Spinal cord (tissue), 10 donors: ENCODE data around the gene DDX47. TPM values are rescaled to one million over a fixed set of nuclear protein-coding genes. Genes with fewer than 3 reads are reported as not detected.
"Not testable (repeated sequence)": the region's sequence is repeated elsewhere in the genome, so short reads cannot be mapped to it uniquely, and the experiment has no call there.

Experiments used
- DNase-seq, 6 donors: peaks; one replicate each; pipeline versions ENCODE4 v3.0.0 to v3.0.0-alpha.2; 2013 to 2015; ENCODE audit warnings: low spot score in 6 of 6, low read depth in 4 of 6
- H3K27ac ChIP-seq: one replicate; pipeline ENCODE4 v1.5.1; 2013; ENCODE audit warnings: low read depth, low read length, control low read depth
- H3K27me3 ChIP-seq: one replicate; pipeline ENCODE4 v1.6.1; 2013; ENCODE audit warnings: low read length; ENCODE audit not compliant: control insufficient read depth, insufficient read depth
- H3K36me3 ChIP-seq: one replicate; pipeline ENCODE4 v1.6.1; 2013; ENCODE audit warnings: low read length; ENCODE audit not compliant: control insufficient read depth, insufficient read depth
- H3K4me1 ChIP-seq: one replicate; pipeline ENCODE4 v1.6.1; 2013; ENCODE audit warnings: low read length; ENCODE audit not compliant: control insufficient read depth, insufficient read depth
- H3K4me3 ChIP-seq: one replicate; pipeline ENCODE4 v1.5.1; 2013; ENCODE audit warnings: low read depth, low read length, control low read depth
- H3K9me3 ChIP-seq: one replicate; pipeline ENCODE4 v1.6.1; 2013; ENCODE audit warnings: low read length; ENCODE audit not compliant: control insufficient read depth, insufficient read depth
- WGBS: methylation state at CpG from one replicate; pipeline ENCODE4 v1.1.5; 2013; ENCODE audit warnings: missing lambda C conversion rate; ENCODE audit not compliant: insufficient coverage; 5-methylcytosine and 5-hydroxymethylcytosine counted together
- polyA plus RNA-seq, 2 donors: library from polyadenylated mRNA; unstranded; fragments of 120-200 nt; gene quantifications; one replicate each; pipeline ENCODE4 v1.2.1, GENCODE V29; 2013; ENCODE audit not compliant: insufficient read length in 2 of 2
- total RNA-seq, 2 donors: library from RNA; depleted of rRNA in 1 of 2; stranded (reverse); fragments of 120-200 nt in 1 of 2; fragments of >200 nt in 1 of 2; gene quantifications; one replicate each; pipeline versions ENCODE4 v1.2.3 to v1.2.4, GENCODE V29; 2013 to 2014
- donor health status: healthy.

The DDX47 gene
- total and polyA plus RNA-seq, 4 donors: 54.1 to 66.3 (median 55.6) TPM

DNA sequence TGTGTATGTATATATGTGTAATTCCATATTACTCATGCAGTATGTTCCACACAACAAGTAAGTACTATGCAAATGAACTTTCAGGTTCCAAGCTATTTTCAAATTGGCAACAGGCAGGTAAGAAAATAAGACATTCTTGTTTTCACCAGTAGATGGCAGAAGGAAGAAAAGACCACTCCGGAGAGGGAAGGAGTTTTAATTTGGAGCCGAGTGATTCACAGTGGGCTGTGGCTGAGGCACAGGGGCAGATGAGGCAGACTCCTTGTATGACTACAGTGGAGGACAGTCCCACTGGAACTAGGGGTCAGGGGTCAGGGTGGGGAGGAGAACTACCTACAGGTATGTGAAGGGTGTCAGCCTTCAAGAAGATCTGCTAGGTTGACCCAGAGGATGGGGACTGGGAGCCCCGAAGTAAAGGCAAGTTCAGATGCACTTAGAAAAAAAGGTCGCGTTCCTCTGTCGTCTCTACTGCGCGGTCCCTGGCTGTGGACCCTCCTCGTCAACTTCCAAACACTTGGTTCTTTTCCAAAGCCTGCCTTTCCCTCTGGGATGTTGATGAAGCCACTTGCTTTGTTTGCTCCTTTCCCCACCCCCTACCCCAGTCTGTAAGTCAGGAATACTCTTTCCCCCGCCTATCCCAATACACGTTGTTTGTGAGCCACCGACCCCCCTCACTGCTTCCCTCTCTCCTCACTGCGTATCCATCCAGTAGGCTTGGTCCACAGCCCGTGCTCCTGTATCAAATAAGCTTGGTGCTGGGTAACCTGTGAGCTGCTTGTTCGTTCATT, 24.1 kb downstream of the DDX47 start:
- Histone ChIP-seq H3K4me3 (no peak overlapping the region), H3K9me3 (no peaks in the 10 kb centered on the region), H3K27ac (no peak overlapping the region), H3K27me3 (no peaks in the 10 kb centered on the region), H3K4me1 (peaks cover 2% of the 10 kb centered on the region), H3K36me3 (peaks cover 9% of the 10 kb centered on the region)
- WGBS: 57% methylated on average over 13 of the region's 15 CpGs
- DNase-seq: peak in 5 of 6 donors; percentile 15 to 86 (median 25)

DNA sequence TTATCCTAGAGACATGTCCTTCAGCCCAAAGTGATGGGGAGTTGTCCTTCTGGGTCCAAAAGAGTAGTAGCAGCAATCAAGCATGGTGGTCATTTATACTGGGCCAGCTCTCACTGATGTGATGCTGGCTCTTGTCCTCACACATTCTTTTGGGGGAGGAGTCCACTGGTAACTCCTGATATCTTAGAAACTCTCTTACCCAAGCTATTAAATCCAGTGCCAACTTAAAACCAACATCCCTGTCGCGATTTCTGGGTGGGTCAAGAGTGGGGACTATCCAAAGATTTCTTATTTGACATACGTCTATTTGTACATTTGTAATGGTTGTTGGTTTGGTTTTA, 24.6 kb downstream of the DDX47 start:
- H3K9me3 ChIP-seq: no peaks in the 10 kb centered on the region
- no peak overlapping the region for H3K27ac ChIP-seq
- 100% methylated on average over 1 of the region's 3 CpGs for WGBS
- DNase-seq: no peak
- H3K27me3 ChIP-seq: no peaks in the 10 kb centered on the region
- H3K4me3 ChIP-seq: no peak overlapping the region
- H3K36me3 ChIP-seq: peaks cover 8% of the 10 kb centered on the region
- H3K4me1 ChIP-seq: peaks cover 2% of the 10 kb centered on the region

DNA sequence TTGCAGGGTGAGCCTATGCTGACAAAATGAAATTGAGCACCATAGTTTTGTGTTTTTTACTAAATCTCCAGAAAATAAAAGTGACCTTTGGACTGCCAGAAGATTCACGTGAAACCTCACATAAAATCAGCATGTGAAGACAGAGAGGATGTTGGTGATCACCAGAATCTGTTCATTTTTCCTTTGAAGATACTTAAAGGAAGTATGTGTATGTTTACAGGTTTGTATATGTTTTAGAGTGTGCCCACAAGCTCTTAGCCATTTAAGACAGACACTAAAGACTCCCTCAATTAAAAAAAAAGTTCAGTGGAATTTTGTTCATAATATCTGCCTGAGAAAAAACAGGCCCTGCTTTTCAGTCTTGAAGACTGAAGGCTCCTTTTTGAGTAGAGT, 25.9 kb downstream of the DDX47 start:
- Histone ChIP-seq H3K36me3 (peaks cover 2% of the 10 kb centered on the region), H3K27me3 (no peaks in the 10 kb centered on the region), H3K9me3 (no peaks in the 10 kb centered on the region), H3K4me1 (peaks cover 2% of the 10 kb centered on the region), H3K4me3 (no peak overlapping the region), H3K27ac (no peak overlapping the region)
- 80% methylated on average over 1 of the region's 1 CpG for WGBS
- DNase-seq: no peak

DNA sequence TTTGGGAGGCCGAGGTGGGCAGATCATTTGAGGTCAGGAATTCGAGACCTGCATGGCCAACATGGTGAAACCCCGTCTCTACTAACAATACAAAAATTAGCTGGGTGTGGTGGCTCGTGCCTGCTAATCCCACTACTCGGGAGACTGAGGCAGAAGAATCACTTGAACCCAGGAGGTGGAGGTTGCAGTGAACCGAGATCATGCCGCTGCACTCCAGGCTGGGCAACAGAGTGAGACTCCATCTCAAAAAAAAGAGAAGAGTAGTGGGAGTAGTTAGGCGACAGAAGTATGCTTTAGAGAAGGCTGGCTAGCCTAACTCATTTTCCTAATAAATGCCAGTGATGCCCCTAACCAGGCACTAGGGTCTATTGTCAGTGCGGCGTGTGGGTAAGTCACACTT, 26.3 kb downstream of the DDX47 start:
- not testable (repeated sequence) for H3K4me3 ChIP-seq, H3K9me3 ChIP-seq, H3K36me3 ChIP-seq, H3K4me1 ChIP-seq, H3K27me3 ChIP-seq, DNase-seq, H3K27ac ChIP-seq
- 91% methylated on average over 4 of the region's 10 CpGs for WGBS

DNA sequence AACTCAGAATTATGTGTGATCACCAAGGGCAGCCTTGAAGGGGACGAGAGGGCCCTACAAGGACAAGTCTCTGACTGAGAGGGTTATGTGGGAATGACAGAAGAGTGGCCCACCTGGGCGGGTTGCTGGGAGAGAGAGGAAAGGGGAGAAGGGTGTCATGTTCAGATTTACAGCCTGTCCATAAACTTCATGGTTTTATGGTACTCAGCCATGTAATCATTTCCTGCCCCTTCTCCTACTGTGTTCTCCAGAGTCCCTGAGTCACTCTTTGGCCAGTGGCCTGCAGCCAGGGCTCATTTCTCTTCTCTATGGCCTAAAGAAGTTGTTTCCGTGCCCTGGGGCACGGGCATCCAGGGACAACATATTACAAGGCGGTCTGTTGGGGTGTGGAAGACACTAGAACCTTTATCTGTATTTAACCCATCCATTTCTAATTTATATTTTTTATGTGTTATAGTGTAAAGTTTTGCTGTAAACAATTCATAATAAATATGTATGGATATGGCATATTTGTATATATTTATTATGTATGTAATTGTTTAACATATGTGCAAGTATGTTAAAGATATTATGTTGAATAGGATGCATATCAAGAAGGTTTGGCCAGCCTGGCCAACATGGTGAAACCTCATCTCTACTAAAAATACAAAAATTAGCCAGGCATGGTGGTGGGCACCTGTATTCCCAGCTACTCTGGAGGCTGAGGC, 26.9 kb downstream of the DDX47 start:
- no peak overlapping the region for H3K4me3 ChIP-seq
- no peak overlapping the region for H3K27ac ChIP-seq
- H3K9me3 ChIP-seq: no peaks in the 10 kb centered on the region
- H3K36me3 ChIP-seq: no peaks in the 10 kb centered on the region
- DNase-seq: no peak
- no peaks in the 10 kb centered on the region for H3K27me3 ChIP-seq
- 100% methylated on average over 1 of the region's 5 CpGs for WGBS
- peaks cover 2% of the 10 kb centered on the region for H3K4me1 ChIP-seq

DNA sequence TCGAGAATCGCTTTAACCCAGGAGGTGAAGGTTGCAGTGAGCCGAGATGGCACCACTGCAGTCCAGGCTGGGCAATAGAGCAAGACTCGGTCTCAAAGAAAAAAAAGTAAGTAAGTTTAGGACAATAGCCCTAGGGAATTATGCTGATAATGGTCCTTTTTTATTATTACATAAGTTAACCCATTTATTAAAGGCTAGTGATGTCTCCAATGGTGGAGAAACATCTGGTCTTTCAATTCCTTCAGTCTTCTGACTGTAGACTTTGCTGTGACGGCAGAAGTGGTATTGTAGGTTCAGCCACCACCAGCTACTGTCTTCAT, 27.4 kb downstream of the DDX47 start:
- no peak for DNase-seq
- Histone ChIP-seq H3K4me1 (peaks cover 2% of the 10 kb centered on the region), H3K9me3 (no peaks in the 10 kb centered on the region), H3K36me3 (no peaks in the 10 kb centered on the region), H3K4me3 (no peak overlapping the region), H3K27ac (no peak overlapping the region), H3K27me3 (no peaks in the 10 kb centered on the region)
- 90% methylated on average over 3 of the region's 5 CpGs for WGBS

DNA sequence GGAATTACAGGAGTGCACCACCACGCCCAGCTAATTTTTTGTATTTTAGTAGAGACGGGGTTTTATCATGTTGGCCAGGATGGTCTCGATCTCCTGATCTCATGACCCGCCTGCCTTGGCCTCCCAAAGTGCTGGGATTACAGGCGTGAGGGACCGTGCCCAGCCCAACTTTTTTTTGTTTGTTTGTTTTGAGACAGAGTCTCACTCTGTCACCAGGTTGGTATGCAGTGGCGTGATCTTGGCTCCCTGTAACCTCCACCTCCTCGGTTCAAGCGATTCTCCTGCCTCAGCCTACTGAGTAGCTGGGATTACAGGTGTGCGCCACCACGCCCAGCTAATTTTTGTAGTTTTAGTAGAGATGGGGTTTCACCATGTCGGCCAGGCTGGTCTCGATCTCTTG, 28.3 kb downstream of the DDX47 start:
- WGBS: 98% methylated on average over 6 of the region's 13 CpGs
- not testable (repeated sequence) for H3K4me1 ChIP-seq, DNase-seq, H3K4me3 ChIP-seq, H3K9me3 ChIP-seq, H3K27me3 ChIP-seq, H3K36me3 ChIP-seq, H3K27ac ChIP-seq

DNA sequence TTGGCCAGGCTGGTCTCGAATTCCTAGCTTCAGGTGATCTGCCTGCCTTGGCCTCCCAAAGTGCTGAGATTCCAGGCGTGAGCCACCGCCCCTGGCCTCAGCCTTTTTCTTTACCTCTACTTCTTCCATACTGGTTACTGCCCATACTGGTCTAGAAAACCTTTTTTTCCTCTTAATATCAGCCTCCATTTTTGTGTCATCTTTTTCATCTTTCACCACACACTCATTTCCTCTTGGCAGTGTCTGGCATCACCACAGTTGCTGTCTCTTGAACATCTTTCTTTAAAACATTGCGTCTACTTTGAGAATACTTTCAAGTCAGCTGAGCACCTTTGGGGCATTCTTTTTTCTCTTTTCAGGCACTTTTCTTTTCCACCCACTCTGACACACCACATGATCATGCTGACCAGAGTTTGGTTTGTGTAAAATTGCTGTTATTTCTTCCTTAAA, 32.7 kb downstream of the DDX47 start:
- Histone ChIP-seq H3K27ac (no peak overlapping the region), H3K9me3 (no peaks in the 10 kb centered on the region), H3K4me1 (no peaks in the 10 kb centered on the region), H3K36me3 (no peaks in the 10 kb centered on the region), H3K4me3 (no peak overlapping the region), H3K27me3 (no peaks in the 10 kb centered on the region)
- DNase-seq: no peak
- WGBS: 90% methylated on average over 3 of the region's 4 CpGs

DNA sequence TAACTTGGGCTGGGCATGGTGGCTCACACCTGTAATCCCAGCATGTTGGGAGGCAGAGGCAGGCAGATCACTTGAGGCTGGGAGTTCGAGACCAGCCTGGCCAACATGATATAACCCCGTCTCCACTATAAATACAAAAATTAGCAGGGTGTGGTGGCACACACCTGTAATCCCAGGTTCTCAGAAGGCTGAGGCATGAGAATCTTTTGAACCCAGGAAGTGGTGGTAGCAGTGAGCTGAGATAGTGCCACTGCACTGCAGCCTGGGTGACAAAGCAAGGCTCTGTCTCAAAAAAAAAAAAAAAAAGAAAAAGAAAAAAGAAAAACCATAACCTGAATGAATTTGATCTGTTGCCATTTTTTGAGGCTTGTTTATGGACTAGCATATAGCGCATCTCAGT, 33.6 kb downstream of the DDX47 start:
- H3K27ac ChIP-seq, H3K36me3 ChIP-seq, H3K4me1 ChIP-seq, DNase-seq, H3K4me3 ChIP-seq, H3K9me3 ChIP-seq, H3K27me3 ChIP-seq: not testable (repeated sequence)
- WGBS: no CpG with 5 or more reads among the region's 3 CpGs

DNA sequence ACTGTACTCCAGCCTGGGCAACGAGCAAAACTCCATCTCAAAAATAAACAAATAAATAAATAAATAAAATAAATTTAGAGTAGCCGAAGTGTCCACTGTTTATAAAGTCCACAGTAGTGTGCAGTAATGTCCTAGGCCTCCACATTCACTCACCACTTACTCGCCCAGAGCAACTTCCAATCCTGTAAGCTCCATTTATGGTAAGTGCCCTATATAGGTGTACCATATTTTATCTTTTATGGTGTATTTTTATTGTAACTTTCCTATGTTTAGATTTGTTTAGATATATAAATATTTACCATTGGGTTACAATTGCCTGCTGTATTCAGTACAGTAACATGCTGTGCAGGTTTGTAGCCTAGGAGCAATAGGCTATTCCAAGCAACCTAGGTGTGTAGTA, 40.3 kb downstream of the DDX47 start:
- no peak overlapping the region for H3K27ac ChIP-seq
- H3K27me3 ChIP-seq: no peaks in the 10 kb centered on the region
- no peaks in the 10 kb centered on the region for H3K4me1 ChIP-seq
- no peak overlapping the region for H3K4me3 ChIP-seq
- no peak for DNase-seq
- H3K36me3 ChIP-seq: no peaks in the 10 kb centered on the region
- no peaks in the 10 kb centered on the region for H3K9me3 ChIP-seq
- WGBS: no CpG with 5 or more reads among the region's 3 CpGs
